KMS-11 (cell line): ENCODE measurements around the gene TPRA1.

Experiments used
- H2AFZ ChIP-seq: fragments of 200-600 bp; sonication (generic); 2 replicates; pipeline ENCODE4 v1.6.1; 2016; ENCODE audit warnings: antibody characterized with exemption, mixed run types, low read depth
- H3K27ac ChIP-seq: fragments of 200-600 bp; sonication (generic); 2 replicates; pipeline ENCODE4 v1.6.1; 2016; ENCODE audit warnings: mild to moderate bottlenecking, mixed run types
- H3K27me3 ChIP-seq: fragments of 200-600 bp; sonication (generic); 2 replicates; pipeline ENCODE4 v1.6.1; 2017; ENCODE audit warnings: mild to moderate bottlenecking, low read depth, mixed run types, moderate library complexity; ENCODE audit not compliant: insufficient read depth
- H3K36me3 ChIP-seq: fragments of 200-600 bp; sonication (generic); 2 replicates; pipeline ENCODE4 v1.6.1; 2017; ENCODE audit warnings: mild to moderate bottlenecking, mixed run types; ENCODE audit not compliant: insufficient read depth
- H3K4me1 ChIP-seq: fragments of 200-600 bp; sonication (generic); 2 replicates; pipeline ENCODE4 v1.6.1; 2016; ENCODE audit warnings: mild to moderate bottlenecking, low read depth, mixed run types; ENCODE audit not compliant: poor library complexity, severe bottlenecking
- H3K4me2 ChIP-seq: fragments of 200-600 bp; sonication (generic); 2 replicates; pipeline ENCODE4 v1.7.0; 2016; ENCODE audit warnings: mild to moderate bottlenecking, mixed run types
- H3K4me3 ChIP-seq: fragments of 200-600 bp; sonication (generic); IDR thresholded peaks from 2 replicates; pipeline ENCODE4 v1.6.1; 2017; ENCODE audit warnings: low read depth, low read length, mixed read lengths; ENCODE audit not compliant: insufficient read depth
- H3K79me2 ChIP-seq: fragments of 200-600 bp; sonication (generic); 2 replicates; pipeline ENCODE4 v1.6.1; 2016; ENCODE audit warnings: low read depth, mixed run types; ENCODE audit not compliant: insufficient read depth
- H3K9ac ChIP-seq: fragments of 200-600 bp; sonication (generic); 2 replicates; pipeline ENCODE4 v1.6.1; 2016; ENCODE audit warnings: mild to moderate bottlenecking, mixed run types
- H4K20me1 ChIP-seq: fragments of 200-600 bp; sonication (generic); 2 replicates; pipeline ENCODE4 v1.6.1; 2016; ENCODE audit warnings: mild to moderate bottlenecking, mixed run types; ENCODE audit not compliant: insufficient read depth
- TF ChIP-seq, protein P1 (sequence below): fragments of 200-600 bp; sonication (generic); conservative IDR thresholded peaks from 2 replicates; pipeline ENCODE4 v1.6.1; 2017; ENCODE audit warnings: low read depth, mild to moderate bottlenecking, antibody characterized with exemption, low read length, moderate library complexity, mixed read lengths

The TPRA1 gene

DNA sequence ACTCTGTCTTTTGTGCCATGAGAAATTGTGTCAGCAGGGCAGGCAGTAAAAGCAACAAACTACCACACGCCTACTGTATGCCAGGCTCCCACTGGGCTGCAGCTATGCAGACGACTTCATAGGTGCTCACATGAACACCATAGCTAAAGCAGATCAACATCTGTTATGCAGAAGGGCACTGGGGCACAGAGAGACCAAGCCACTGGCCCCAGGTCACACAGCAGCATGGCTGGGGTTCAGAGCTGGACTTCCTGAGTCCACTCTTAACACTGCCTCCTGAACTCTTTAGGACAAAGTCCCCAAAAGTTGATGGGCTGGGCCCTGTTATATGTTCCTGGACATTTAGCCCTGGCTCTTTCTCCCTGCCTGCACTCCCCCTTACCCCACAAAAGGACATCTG, 12.4 kb downstream of the TPRA1 start:
- Histone ChIP-seq H3K4me2 (no peak overlapping the region), H3K36me3 (no peaks in the 10 kb centered on the region; the same call in 1 of the 2 replicates), H3K9ac (no peak overlapping the region), H3K4me3 (no peak overlapping the region), H3K79me2 (peaks cover 10% of the 10 kb centered on the region; the same call in 1 of the 2 replicates), H3K4me1 (peaks cover 6% of the 10 kb centered on the region), H4K20me1 (no peaks in the 10 kb centered on the region), H2AFZ (no peak overlapping the region), H3K27me3 (no peaks in the 10 kb centered on the region), H3K27ac (no peak overlapping the region)
- TF ChIP-seq, protein P1, sequence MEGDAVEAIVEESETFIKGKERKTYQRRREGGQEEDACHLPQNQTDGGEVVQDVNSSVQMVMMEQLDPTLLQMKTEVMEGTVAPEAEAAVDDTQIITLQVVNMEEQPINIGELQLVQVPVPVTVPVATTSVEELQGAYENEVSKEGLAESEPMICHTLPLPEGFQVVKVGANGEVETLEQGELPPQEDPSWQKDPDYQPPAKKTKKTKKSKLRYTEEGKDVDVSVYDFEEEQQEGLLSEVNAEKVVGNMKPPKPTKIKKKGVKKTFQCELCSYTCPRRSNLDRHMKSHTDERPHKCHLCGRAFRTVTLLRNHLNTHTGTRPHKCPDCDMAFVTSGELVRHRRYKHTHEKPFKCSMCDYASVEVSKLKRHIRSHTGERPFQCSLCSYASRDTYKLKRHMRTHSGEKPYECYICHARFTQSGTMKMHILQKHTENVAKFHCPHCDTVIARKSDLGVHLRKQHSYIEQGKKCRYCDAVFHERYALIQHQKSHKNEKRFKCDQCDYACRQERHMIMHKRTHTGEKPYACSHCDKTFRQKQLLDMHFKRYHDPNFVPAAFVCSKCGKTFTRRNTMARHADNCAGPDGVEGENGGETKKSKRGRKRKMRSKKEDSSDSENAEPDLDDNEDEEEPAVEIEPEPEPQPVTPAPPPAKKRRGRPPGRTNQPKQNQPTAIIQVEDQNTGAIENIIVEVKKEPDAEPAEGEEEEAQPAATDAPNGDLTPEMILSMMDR, result no peak

DNA sequence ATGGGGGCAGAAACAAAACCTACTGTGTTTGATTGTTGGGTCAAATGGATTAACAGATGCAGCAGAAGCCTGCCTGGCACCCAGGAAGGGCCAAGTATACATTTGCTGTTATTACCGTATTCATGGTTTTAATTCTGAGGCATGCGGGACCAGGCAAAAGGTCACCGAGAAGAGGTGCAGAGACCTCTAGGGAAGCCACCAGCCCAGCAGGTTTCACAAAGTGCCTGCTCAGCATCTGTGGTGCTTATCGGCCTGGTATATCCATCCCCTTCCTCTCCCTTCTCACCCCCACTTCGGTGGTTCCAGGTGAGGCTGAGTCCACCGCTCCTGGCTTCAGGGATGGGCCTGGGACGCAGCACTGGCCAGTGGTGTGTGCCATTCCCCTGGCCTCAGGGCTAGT, 13.1 kb downstream of the TPRA1 start:
- H3K4me3 ChIP-seq, result no peak overlapping the region
- TF ChIP-seq, protein P1, result no peak

DNA sequence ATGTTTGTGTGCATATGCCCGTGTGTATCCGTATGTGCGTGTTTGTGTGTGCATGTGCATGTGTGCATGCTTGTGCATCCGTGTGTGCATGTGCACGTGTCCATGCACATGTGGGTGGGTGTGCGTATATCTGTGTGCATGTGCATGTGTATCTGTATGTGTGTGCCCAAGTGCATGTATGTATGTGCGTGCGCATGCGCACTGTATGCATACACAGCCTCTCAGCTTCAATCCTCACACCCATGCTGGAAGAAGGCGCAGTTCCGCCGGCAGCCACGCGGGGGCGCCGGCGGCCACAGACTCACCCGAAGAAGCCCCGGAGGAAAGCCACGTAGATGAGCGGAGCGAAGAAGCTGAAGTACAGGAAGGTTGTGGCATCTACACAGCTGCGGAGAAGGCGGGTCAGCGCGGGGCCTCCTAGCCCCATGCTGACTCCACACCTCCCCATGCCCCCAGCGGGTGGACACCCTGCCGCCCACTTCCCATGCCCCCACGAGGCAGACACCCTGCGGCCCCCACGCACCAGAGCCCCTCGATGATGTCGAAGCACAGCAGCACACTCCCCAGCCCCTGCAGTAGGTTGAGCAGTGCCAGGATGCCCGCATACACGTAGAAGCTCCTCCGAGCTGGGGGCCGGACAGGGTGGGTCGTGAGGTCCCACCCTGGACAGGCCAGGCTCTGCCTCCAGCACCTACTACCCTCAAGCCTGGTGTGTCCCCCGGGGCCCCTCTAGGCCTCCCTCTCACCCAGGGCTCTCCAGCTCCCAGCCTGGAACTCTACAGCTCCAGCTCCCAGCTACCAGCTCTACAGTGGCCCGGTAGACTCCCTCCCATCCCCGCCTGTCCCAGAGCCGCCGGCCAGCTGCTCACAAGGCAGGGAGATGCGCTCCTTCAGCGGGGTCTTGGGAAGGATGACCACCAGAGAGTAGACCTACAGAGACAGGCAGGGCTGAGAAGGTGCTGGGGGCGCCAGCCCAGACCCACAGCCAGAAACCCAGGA, 15.4 kb downstream of the TPRA1 start:
- Histone ChIP-seq H3K4me2 (peak overlapping the region; percentile 29; the same call in 1 of the 2 replicates), H4K20me1 (no peaks in the 10 kb centered on the region), H3K4me1 (peaks cover 6% of the 10 kb centered on the region), H3K4me3 (no peak overlapping the region), H3K9ac (no peak overlapping the region), H3K27ac (no peak overlapping the region), H3K79me2 (no peaks in the 10 kb centered on the region; the same call in 1 of the 2 replicates), H2AFZ (no peak overlapping the region), H3K27me3 (no peaks in the 10 kb centered on the region), H3K36me3 (no peaks in the 10 kb centered on the region; the same call in 1 of the 2 replicates)
- TF ChIP-seq, protein P1, result peak; percentile 96

More for the DNA sequence above, 13.1 kb downstream of the TPRA1 start:
- Histone ChIP-seq H3K4me2 (no peak overlapping the region), H3K36me3 (no peaks in the 10 kb centered on the region; the same call in 1 of the 2 replicates), H4K20me1 (no peaks in the 10 kb centered on the region), H3K27me3 (no peaks in the 10 kb centered on the region), H3K4me1 (peaks cover 6% of the 10 kb centered on the region), H3K27ac (no peak overlapping the region), H3K9ac (no peak overlapping the region), H2AFZ (no peak overlapping the region), H3K79me2 (peaks cover 10% of the 10 kb centered on the region; the same call in 1 of the 2 replicates)

DNA sequence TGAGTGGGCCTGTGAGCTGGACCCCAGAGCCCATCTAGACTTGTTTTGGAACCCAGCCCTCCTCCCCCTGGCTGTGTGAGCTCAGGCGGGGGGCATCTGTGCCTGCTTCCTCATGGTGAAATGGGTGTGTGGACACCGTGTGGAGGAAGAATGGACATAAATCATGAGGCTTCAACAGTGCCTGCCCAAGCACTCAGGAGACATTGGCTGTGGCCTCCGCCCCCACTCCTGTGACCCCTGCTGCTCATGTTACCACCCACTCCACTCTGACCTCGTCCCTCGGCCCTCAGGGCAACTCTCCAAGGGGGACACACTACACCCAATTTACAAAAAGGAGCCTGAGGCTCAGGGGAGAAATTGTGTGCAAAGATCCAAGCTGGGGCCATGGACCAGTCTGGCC, 16.6 kb downstream of the TPRA1 start:
- Histone ChIP-seq H2AFZ (no peak overlapping the region), H3K4me1 (peaks cover 6% of the 10 kb centered on the region), H3K4me2 (no peak overlapping the region), H3K27me3 (no peaks in the 10 kb centered on the region), H3K79me2 (no peaks in the 10 kb centered on the region), H3K27ac (no peak overlapping the region), H4K20me1 (no peaks in the 10 kb centered on the region), H3K4me3 (no peak overlapping the region), H3K9ac (no peak overlapping the region), H3K36me3 (no peaks in the 10 kb centered on the region; the same call in 1 of the 2 replicates)
- TF ChIP-seq, protein P1, result no peak
